ENCODE data around the gene ANTXRL. TPM values are rescaled to one million over a fixed set of nuclear protein-coding genes. Genes with fewer than 3 reads are reported as not detected.
"Not testable (repeated sequence)": the region's sequence is repeated elsewhere in the genome, so short reads cannot be mapped to it uniquely, and the experiment has no call there.

Gene ANTXRL
- polyA plus RNA-seq, 4 donors, result not detected

DNA sequence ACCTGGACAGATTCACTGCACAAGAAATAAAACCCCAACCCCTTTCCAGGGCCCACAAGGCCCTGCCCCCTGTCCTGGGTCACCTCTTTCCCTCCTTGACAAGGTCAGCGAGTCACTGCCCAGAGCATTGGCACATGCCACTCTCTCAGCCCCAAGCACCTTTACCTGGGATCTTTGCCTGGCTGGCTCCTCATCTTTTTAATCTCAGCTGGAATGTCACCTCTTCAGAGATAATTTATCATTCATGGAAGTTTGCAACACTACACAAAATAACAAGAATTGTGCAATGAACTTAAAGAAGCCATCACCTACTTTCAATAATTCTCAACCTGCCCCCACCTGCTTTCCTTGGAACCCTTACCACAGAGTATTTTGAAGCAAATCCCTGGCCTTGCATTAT is 19.2 kb downstream of the ANTXRL start:
- no peak for DNase-seq (ENCODE audit: low read depth in 4 of 4, low spot score in 2 of 4)

DNA sequence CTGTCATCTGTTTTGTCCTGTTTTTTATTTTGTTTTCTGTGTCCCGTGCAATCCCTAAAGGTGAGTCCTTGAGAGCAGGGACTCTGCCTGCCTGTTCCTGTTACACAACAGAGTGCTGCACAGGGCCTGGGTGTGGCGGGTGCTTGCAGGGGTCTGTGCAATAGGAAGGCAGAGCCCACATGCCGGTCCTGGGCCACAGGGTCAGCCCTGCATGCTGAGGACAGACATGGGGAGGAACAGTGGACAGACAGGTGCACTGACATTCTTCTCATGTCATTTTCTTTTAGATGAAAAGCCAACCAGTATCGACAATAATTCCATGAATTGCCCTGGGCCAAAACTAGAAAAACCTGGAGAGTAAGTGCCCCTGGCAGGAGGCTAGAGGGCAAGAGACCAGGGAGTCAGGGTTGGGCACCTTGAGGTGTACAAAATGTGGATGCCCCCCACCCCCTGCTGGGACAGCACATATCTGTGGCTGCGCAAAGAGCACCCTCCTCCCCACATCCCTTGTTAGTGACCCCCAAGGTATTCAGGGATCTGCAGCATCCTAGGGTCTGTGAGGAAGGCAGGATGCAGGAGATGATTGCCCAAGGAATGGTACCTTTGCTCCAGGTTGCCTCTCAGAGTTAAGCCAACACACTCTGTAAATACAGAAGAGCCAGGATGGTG is 19.9 kb downstream of the ANTXRL start:
- DNase-seq (ENCODE audit: low read depth in 4 of 4, low spot score in 2 of 4), result no peak

DNA sequence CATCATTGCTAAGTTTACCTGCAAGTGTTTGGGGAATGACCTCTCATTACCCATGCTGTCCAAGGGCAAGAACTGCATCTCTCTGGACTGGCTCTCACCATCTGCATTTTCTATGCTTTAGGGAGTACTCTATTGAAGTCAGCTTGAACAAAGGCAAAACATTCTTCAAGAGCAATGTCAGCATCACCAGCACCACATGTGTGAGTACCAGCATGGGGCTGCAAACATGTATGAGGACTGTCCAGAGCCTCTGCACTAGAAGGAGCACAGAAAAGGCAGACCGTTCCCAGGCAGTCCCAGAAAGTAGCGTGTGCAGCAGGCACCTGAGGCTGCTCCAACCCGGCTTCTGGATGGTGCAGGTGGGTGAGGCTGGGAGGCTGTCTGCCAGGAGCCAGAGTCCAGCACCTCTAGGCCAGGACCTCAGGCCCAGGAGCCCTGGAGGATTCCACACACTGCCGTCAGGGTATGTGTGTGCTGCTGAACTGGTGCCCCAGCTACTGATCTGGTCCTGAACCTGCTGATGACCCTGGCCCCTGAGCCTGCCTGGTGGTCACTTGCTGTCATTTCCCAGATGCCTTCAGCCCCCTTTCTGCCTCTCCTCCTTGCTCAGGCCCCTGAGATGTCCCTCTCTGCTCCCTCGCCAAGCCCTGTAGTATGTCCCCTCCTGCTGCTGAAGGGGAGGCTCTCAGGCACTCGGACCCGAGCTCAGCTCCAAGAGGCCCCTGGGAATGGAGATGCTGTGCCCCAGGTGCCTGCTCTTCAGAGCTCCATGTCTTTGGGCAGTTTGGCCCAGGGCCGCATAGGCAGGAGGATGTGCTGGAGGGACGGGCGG is 20.7 kb downstream of the ANTXRL start:
- no peak for DNase-seq (ENCODE audit: low read depth in 4 of 4, low spot score in 2 of 4)

DNA sequence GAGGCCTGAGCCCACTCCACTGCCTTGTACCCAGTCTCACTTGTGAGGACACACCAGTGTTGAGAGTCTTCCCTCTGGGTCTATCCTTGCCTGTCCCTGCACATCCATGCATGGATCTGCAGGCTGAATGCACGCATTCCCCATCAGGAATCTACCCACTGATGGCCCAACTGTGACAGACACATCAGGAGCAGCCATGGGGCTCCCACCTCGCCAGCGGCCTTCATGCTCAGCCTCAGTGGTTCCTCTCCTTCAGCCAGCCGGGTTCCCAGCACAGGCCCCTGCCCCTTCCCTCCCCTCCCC is 21.3 kb downstream of the ANTXRL start:
- no peak for DNase-seq (ENCODE audit: low read depth in 4 of 4, low spot score in 2 of 4)

DNA sequence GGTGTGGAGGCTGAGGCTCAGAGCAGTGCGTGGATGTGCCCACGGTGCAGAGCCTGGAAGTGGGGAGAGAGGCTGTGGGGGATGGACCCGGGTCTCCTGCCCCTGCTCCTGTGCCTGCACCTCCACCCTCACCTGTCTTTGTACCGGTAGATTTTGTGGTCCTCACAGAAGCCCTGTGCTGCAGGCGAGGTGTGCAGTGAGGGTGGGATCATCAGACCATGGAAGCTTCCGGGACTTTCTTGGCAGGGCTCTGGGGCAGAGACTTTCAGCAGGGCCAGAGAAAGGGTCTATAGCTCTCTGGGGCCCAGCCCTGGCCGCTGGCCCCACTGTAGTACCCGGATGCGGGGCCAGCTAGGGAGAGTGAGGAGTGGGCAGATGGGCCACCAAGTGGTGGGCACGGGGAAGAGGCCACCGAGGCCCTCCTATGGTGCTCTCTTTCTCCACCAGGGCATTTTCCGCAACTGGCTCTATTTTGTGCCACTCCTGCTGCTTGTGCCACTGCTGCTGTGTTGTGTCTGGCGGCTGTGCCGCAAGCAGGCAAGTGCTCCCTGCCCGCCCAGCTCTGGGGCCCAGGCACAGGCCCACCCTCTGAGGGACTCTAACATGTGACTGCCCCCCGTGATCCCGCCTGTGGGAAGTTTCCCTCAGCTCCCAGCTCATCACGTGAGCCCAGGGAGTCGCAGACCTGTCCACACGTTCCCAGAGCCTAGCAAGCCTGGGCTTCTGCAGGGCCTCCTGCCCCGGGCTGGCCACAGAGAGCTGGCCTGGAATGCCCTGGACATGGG is 22.1 kb downstream of the ANTXRL start:
- DNase-seq (ENCODE audit: low read depth in 4 of 4, low spot score in 2 of 4), result no peak

DNA sequence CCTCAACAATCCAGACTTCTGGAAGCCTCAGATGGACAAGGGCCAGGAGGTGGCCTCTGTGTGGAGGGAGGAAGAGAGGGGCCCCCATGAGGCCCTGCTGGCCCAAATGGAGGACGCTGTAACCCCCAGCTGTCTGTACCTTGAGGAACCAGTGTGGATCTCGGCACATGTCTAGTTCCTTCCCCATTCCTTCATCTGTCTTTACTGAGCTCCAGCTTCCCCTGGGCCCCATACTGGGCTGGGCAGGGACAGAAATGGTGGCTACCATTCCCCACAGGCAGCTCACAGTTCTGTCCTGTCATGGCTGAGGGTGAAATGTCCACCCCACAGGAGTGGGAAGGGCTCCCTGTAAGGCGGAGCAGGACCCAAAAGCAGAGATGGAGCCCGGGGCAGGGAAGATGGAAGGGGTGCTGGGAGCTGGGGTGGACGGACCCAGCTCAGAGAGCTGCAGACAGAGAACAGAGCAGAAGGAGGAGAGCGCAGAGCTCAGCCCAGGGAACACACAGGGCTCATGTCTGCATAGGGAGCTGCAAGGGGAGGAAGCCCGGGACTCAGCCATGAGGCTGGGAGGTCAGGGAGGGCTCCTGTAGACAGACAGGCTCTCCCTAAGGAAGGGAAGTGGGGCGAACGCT is 22.8 kb downstream of the ANTXRL start:
- DNase-seq (ENCODE audit: low read depth in 4 of 4, low spot score in 2 of 4), result no peak

DNA sequence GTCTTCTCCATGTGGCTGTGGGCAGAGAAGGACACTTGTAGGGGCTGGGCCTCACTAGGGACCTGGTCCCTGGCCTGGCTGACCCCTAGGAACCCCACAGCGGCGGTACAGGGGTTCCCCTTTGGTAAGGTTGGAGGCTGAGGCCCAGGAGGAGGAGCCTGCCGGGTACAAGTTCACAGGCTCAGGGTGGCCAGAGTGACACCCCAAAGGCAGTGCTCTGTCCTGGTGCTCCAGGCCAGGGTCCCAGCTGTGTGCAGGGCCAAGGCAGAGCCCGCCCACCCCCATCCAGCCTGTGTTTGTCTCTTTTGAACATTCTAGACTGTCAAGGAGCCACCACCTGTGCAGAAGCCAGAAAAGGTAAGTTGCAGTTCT is 23.3 kb downstream of the ANTXRL start:
- DNase-seq (ENCODE audit: low read depth in 4 of 4, low spot score in 2 of 4), result no peak

DNA sequence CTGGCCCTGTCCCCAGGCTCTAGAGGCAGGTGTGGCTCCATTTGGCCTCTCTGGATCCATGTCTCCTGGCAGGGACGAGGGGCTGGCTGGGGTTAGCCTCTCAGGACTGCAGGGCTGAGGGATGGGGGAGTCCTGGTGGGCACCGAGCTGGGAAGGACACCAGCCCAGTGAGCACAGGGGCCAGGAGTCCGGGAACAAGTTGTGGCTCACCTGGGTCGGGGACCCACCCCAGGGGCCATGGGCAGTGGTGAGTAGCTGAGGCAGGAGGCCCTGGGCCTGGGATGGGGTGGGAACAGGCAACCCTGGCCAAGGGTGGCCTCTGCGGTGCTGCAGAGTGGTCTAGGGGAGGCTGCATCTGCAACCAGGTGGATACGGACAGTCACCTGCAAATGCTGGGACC is 24.1 kb downstream of the ANTXRL start:
- no peak for DNase-seq (ENCODE audit: low read depth in 4 of 4, low spot score in 2 of 4)

DNA sequence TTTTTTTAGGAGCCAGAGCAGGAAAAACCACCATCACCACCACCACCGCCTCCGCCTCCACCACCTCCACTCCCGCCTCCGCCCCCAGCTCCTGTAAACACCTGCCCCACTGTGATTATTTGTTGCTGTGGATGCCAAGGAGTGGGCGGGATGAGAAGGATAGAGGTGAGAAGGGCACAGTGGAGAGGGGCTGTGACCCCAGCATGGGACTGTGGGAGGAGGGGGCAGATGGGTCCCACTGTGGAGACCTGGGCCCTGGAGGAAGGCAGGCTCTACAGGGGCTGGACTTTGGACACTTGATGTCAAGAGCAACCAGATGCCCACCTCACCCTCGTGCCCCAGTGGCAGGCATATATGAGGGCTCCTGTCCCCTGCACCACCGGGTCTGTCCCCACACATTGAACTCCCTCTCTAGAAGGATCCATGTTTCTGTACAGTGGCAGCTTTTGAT is 24.7 kb downstream of the ANTXRL start:
- DNase-seq (ENCODE audit: low read depth in 4 of 4, low spot score in 2 of 4), result no peak

DNA sequence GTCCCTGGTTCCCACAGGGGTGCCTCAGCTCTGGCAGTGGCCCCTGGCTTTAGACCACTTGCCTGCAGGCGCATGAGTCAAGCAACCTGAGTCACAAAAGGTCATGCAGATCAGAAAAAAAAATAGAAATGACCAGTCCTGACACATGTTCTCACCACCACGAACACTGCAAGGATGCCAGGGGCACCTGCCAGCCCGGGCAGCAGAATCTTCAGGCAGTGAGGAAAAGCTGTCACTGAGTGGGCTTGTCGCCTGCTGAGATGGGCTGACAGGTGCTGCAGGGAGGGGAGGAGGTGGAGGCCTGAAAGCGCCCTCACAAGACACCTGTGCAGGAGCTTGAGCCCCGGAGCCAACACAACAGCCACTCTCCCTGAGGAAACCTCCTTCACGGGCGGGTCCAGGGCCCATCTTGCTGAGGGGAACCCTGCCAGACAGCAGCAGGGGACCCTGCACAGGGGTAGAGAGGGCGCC is 25.2 kb downstream of the ANTXRL start:
- not testable (repeated sequence) for DNase-seq (ENCODE audit: low read depth in 4 of 4, low spot score in 2 of 4)

DNA sequence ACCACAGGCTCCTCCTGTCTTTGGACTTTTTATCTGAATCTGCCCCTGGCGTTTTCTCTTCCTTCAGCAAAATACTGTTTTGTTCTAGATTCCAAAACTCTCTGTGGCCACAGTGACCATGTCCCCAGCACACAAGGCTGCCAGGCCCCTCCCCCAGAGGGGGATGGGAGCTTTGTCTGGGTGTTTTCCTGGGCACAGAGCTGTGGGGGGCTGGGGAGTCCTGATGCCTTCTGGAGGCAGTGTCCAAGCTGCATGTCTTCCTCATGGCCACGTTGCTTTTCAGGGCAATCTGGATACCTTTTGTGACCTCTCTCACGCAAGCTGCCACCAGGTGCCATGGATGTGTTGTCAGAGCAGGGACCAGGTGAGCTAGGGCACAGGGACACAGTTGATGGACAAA is 26.2 kb downstream of the ANTXRL start:
- DNase-seq (ENCODE audit: low read depth in 4 of 4, low spot score in 2 of 4), result no peak

DNA sequence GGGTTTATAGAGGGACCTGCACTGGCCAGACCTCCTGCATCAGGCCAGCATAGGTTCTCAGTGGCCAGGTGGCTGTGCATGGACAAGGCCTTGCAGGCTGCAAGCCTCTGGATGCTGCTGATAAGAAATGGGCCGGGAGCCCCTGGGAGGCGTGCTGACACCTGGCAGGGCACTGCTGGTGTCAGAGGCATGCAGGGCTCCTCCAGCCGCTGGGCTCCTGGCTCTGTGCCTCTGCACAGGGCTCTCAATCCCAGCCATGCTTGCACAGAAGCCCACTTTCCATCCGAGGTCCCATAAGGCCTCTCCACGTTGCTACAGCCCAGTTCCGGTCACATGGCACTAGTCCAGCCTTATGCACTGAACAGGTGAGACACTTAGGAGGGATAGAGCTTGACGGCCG is 27.3 kb downstream of the ANTXRL start:
- DNase-seq (ENCODE audit: low read depth in 4 of 4, low spot score in 2 of 4), result no peak

DNA sequence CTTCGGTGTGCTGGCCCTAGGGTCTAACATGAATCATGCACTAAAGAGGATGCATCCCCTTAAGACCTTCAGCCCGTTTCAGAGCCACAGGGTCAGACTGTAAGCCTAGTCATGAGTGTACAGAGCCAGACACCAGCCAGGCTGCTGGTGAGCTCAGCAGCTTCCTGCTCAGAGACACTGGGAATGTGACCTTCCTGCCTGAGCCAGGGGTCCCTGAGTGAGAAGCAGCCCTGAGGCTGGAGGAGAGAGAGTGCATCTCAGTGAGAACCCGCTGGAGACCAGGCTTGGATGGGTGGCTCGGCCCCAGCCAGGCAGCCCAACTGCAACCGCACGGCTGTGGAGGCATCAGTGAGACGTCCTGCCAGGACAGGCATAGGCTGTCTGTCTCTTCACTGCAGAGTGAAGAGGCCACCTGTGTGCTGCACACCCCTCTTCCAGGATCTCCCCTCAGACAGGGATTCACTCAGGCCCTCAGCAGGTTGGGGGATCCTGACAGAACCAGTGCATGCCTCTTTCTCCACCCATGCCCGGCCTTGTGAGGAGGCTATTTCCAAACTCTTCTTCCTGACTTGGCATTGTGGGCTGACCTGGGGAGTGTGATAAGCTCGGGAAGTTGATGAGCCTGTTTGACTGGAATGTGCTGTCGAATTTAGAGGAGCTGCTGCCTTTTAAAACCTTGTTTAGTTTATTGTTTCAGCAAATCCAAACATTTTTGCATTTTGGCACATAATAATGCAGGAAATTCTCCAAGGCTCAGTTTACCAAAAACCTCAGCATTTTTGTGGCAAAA is 28.5 kb downstream of the ANTXRL start:
- not testable (repeated sequence) for DNase-seq (ENCODE audit: low read depth in 4 of 4, low spot score in 2 of 4)

DNA sequence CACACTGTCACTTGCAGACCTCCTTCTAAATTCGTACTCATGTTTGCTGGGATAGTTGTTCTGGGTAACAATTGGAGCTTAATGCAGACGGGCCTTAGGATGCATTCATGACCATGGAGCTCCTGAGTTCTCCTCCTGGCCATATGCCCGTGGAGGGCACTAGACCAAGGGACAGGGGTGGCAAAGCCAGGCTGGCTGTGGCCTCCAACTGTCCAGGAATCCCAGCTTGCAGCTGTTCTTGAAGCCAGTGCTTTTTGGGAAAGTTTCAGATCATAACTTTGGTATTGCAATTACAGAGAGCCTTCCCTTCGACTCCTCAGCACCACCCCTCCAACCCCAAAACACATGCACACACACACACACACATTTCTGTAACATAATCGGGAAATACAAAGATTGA is 30.6 kb downstream of the ANTXRL start:
- no peak for DNase-seq (ENCODE audit: low read depth in 4 of 4, low spot score in 2 of 4)

DNA sequence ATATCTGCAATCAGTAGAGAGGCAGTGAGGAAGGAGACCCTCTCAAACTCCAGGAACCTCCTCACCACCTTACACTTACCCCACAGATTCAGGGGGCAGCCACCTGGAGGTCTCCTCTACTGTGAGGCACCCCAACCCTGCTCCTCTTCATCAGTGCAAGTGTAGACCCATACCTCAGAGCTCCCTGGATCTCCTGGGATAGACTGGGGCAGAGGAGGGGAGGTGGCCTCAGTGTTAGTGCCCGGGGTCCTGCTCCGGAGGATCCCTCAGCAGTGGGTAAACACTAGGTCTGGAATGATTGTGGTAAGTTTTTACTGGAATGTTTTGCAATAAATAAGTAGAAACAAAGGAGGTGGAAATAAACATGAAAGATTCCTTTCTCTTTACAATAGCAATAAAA is 31.1 kb downstream of the ANTXRL start:
- no peak for DNase-seq (ENCODE audit: low read depth in 4 of 4, low spot score in 2 of 4)

DNA sequence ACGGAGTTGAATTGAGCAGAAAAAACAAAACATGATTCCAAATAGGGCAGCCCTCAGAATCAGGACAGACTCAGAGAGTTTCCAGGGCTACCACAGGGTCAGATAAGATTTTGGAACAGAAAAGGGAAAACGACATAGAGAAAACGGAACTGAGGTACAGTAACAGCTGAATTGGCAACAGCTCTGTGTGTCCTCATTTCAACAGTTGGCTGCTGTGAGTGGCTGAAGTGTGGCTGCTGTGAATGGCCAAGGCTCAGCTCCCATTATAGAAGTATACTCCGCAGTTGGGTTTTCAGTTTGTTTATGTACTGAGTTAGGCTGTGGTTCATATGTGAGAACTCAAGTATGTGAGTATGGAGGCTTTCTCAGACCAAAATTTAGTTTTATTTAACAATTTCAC is 32.0 kb downstream of the ANTXRL start:
- no peak for DNase-seq (ENCODE audit: low read depth in 4 of 4, low spot score in 2 of 4)

DNA sequence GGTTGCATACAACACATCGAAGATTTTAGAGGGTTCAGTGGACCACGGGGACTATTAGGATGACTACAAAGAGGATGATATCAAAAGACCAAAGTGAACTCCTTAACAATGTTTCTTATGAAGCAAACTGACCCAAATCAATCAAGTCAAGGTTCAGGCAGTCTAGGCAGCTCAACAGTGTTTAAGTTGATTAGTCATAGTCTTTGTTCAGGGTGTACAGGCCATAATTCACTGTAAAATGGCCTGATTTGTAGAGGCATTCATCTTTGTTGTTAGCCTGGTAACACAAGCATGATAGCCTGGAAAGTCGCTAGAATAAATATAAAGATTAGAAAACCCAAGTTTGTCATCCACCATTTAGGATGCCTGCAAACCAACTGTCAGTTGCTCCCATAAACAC is 32.6 kb downstream of the ANTXRL start:
- no peak for DNase-seq (ENCODE audit: low read depth in 4 of 4, low spot score in 2 of 4)

DNA sequence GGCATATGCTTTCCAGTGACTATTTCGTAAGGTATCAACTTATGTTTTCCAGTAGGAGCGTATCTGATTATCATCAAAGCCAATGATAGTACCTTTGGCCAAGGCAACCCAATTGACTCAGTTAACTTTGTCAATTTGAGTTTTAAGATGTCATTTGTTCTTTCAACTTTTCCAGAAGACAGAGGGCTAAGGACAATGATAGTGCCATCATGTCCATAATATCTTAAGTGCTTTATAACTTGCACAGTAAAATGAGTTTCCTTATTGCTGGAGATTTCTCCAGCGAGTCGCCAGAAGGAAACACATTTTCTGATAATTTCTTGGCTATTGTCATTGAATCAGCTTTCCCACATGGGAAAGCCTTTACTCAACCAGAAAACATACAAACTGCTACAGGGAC is 35.0 kb downstream of the ANTXRL start:
- no peak for DNase-seq (ENCODE audit: low read depth in 4 of 4, low spot score in 2 of 4)

DNA sequence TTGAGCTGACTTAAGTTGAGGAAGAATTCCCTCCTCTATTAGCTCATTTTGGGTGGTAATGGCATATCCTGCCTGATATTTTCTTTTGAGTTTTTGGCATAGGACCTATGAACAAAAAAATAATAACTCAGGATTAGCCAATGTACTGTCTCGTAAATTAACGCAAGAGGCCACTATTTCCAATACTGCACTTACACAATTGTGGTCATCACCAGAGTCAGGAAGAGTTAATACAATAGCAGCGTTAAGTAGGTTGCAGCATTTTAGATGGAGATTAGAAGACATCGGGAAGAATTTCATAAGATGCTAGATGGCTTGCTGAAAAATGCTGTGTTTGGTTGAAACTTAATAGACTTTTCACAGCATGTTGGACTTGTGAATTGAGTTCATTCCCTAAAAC is 36.4 kb downstream of the ANTXRL start:
- no peak for DNase-seq (ENCODE audit: low read depth in 4 of 4, low spot score in 2 of 4)

DNA sequence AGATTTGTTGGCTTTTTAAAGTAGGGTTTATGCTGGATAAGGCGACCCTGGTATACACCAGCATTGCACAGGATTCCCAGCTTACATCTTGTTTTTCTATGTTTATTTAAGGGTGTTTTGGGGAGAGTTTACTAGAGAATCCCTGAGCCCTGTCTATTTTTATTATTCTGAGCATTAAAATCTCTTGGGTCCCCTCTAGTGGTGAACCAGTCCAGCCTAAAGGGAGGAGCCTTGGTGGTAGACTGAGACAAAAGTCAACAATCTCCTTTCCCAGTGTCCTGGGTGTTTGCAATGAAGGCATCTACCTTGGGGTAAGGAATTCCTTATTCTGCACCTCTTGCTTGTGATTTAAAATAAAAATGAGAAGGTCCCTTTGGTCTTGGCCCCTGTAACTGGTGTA is 38.2 kb downstream of the ANTXRL start:
- no peak for DNase-seq (ENCODE audit: low read depth in 4 of 4, low spot score in 2 of 4)
